CD4-positive, alpha-beta T cell treated with Interleukin-10 for 1 hour (primary cell): ENCODE measurements around the gene ERC1.
"Not testable (repeated sequence)": the region's sequence is repeated elsewhere in the genome, so short reads cannot be mapped to it uniquely, and the experiment has no call there.

Experiments
- DNase-seq: peaks from one replicate; pipeline ENCODE4 v3.0.0-alpha.2; 2020

ERC1 gene

DNA sequence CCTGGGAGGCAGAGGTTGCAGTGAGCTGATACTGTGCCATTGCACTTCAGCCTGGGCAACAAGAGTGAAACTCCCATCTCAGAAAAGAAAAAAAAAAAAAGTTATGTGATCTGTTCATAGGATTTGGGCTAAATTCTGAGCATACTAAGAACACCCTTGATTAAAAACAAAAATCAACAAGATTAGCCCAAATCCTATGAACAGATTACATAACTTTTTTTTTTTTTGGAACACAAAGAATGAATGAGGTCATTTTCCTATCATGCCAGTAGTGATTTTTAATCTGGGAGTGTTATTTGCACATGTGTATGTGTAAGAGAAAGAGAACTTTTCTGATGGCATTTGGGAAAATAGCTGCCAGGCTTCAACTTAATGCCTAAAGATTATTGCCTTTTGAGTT, 208.7 kb downstream of the ERC1 start:
- no peak for DNase-seq

DNA sequence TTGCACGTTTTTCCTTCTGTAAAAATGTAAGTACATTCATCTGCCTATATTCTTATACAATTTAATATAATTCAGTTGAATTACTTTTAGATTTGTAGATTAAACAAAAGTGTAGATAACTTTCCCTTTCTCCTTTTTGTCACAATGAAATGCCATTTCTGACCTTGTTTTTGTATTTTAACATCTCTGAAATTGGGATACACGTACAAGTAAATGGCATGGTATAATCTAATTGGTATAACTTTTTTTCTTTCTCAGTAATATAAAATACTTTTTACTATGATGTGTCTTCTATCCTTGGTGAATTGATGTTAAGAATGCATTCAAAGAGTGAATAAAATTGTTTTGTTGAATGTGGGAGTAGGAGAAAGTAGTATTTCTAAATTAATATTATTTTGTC, 210.0 kb downstream of the ERC1 start:
- no peak for DNase-seq

DNA sequence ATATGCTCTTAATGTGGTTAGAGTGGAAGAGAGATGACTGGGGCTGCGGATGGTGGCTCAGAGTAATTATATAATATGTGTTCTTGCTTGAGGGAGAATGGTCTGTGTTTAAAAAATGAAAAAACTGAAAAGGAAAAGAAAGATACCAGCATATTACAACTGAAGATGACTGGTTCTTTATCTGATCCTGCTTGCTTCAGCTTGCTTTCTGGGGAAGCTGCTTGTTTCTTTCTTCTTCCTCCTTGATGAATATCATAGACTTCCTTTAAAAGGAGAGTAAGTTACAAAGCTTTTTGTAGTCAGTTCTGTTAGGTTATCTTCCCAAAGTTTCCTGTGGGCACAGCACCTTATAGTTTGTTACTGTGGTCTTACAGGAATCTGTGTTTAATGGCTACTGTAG, 210.9 kb downstream of the ERC1 start:
- no peak for DNase-seq

DNA sequence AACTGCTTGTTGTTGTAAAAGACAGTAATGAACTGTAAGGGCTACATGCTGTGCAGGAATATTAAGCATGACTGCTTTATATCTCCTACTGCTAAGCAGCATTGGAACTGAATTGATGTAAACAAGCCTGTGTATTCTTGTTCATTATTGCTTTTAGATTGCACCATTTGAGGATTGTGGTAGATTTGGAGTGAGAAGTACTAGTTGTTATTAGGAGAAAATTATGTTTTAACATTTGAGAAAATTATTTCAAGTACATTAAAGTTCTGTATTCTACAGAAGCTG, 212.7 kb downstream of the ERC1 start:
- no peak for DNase-seq

DNA sequence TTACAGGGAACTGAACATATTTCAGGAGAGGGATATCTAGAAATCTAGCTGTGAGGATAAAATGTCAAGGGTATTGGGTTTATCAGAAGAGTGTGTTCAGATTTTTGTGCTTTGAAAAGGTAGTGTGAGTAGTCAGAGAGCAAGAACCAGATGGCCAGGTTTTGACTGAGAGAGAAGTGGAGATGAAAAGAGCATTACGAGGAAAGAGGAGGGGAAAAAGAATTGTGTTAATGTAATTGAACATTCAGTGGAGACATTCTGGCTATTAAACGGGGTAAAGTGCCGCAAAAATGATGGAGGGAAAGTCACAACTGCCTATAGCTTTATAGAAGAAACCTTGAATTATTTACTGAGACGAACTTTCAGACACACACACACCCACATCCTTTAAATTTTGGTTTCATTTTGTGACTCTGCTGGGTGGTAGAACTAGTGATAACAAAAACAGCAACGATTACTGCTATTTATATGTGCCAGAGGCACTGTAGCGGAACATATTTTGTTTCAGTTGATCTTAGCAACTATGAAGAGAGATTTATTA, 213.6 kb downstream of the ERC1 start:
- DNase-seq: peak; percentile 47

DNA sequence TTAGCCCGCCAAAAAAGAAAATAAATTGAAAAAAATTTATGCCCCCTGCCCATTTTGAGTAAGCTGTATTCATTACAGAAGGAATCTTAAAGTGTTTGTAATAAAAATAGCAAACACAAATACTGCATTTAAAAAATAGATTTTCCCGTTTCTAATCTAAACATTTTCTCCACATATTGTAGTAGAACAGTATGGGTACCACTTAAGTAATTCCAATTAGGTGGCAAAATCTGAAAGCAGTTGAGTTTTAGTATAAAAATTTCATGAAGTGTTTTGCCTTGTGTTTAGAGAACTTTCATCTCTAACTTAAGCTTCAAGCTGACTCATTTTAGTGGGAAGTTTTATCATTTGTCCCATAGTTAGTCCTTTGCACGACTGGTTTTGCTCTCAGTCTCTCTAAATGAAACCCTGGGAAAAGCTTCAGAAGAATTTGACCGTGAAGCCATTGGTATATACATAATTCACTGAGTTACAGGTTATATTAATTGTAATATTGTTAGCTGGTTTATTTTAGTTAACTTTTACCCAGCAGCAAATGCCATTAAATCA, 214.6 kb downstream of the ERC1 start:
- DNase-seq: no peak

DNA sequence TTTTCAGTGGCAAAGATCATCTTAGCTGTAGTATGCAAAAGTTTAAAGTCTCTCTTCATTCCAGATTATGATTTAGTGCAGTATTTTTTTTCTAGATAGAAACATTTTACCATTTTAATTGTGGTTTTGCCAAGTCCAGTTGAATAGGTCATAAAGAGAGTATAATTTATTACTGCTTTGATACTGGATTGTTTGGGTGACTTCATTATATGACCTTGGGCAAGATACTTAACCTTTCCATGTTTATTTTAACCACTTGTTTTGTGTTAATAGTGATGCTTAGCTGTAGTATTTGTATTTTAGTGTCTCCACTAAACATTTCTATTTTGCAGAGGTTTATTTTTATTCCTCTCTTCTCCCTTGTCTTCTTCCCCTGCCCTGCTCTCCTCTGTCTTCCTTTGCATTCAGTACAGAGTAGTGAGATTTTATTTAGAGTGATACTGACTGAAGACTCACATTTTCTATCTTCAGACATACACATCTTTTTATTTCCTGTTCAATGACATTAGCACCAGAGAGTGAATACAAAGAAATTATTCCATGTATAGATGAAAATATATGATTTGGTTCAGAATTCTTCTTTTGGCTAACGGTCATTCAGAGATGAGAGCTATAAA, 215.2 kb downstream of the ERC1 start:
- no peak for DNase-seq

DNA sequence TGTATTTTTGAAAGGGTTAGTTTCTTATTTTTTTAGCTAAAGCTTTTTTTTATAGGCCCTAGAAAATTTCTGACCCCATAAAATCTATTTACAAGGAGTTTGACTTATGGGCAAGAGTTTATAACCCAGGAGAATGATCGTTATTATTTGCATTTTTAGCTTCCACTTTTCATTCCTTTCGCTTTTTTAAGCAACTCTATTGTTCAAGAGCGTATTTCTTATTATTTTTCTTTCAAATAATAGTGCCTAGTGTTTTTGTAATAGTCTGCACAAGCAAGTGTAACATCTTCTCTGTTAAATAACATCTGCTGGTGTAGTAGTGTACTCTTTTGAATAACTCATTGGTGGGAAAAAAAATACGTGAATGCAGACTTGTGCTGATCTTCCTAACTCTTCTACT, 216.3 kb downstream of the ERC1 start:
- no peak for DNase-seq

DNA sequence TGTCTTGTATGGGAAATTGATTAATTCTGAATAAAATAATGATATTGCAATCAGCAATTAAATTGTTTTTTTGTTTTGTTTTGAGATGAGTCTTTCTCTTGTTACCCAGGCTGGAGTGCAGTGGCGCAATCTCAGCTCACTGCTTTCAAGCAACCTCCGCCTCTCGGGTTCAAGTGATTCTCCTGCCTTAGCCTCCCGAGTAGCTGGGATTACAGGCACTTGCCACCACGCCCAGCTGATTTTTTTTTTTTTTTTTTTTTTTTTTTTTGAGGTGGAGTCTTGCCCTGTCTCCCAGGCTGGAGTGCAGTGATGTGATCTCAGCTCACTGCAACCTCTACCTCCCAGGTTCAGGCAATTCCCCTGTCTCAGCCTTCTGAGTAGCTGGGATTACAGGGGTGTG, 217.7 kb downstream of the ERC1 start:
- not testable (repeated sequence) for DNase-seq

DNA sequence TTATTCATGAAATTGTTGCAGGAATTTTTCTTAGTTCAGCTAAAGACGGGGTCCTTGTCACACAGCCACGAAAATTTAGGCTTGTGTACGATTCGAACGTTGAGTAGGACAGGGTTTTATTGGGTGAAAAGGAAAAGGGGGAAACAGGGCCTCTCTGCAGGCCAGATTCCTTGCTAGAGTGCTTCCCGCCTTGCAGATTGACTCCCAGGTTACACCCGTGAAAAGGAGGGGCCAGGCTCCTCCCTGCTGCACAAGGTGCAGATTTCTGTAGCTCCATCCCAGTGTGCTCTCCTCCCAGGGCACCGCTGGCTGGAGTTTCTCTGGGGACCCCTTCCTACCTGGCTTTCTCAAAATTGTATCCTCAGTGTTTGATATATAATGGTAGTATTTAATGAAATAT, 221.5 kb downstream of the ERC1 start:
- no peak for DNase-seq

DNA sequence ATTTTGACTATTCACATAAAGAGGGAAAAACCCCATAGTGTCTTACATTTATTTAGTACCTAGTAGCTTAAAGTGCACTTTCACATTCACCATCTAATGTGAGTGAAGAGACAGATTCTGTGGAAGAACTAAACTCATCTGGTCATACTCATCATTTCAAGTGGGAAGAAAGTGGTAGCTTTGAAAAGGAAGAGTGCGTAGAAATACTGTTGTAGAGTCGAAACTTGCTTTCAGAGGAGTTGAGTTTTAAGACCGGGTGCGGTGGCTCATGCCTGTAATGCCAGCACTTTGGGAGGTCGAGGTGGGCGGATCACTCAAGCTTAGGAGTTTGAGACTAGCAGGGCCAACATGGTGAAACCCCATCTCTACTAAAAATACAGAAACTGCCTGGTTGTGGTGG, 222.2 kb downstream of the ERC1 start:
- no peak for DNase-seq

DNA sequence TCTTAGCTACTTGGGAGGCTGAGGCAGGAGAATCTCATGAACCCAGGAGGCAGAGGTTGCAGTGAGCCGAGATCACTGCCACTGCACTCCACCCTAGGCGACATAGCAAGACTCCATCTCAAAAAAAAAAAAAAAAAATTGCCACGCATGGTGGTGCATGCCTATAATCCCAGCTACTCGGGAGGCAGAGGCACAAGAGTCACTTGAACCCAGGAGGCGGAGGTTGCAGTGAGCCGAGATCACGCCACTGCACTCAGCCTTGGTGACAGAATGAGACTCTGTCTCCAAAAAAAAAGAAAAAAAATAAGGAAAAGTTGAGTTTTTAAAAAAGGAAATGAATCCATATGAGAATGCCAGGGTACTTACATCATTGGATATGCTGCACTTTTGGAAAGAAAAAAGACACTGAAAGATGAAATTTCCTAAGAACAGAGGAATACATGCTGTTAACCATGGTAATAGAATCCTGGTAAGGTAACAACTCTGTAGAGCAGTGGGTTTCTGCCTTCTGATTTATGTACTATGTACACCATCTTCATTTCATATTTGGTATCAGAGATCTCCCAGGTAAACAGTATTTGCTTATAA, 222.7 kb downstream of the ERC1 start:
- DNase-seq: no peak

DNA sequence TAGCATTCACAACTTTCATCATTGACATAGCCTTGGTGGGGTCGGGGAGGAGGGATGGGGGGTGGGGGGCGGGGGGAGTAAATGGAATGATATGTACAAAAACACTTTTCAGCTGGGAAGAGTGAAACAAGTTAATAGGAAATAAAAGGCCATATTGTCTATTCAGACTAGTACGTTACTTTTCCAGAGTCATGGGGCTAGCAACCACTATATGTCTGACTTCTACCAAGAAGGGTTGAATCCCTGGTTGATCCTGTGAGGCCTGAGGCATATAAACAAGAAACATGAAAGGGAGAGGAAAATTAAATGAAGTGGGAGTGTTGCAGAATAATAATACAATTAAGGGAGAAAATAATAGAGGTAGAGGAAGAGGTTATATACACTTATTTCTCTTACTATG, 225.5 kb downstream of the ERC1 start:
- no peak for DNase-seq

DNA sequence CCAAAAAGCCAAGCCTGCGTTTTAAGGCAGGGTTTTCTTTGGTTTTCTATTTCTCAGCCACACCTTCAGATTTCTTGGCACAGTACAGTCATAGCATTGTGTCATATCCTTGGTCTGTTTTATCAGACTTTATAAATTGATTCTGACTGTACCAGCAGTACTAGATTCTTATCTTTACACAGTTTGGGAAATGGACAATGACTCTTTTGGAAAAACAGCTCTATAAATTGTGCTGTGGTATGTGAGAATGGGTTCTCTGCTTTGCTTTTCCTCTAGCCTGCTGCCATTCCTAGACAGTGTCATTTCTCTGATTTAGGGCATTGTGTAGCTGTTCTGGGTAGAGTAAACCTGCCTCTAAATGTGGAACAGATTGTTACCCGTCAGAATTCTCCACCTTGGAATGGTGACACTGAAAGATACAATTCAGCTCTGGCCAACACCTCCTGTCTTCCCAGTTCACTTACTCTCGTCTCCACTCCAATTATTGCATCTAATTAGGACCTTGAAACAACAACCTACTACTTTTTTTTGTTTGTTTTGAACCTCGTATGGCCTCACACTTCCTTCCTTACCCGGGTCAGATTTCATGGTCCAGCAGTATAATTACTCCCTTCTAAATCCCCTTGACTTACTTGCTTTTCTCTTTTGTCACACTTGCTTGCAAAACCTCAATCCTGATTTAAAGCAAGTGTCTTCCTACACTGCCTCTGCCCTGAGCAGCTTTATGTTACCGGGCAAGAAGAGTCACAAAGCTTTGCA, 226.3 kb downstream of the ERC1 start:
- no peak for DNase-seq

DNA sequence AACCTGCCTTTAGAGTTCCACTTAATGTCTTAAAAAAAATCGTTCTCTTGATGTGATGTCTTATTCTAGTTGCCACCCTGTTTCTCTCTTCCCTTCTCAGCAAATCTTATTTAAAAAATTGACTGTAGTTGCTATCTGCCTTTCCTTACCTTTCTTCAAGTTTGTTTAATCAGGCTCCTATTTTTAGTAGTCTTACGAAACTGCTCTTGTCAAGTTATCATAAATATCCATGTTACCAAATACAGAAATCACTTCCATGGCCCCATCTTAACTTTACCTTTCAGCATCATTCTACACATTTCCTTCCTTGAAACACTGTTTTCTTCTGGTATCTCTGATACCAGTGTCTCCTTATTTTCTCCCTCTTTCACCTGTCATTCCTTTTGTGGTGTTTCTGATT, 227.3 kb downstream of the ERC1 start:
- no peak for DNase-seq

DNA sequence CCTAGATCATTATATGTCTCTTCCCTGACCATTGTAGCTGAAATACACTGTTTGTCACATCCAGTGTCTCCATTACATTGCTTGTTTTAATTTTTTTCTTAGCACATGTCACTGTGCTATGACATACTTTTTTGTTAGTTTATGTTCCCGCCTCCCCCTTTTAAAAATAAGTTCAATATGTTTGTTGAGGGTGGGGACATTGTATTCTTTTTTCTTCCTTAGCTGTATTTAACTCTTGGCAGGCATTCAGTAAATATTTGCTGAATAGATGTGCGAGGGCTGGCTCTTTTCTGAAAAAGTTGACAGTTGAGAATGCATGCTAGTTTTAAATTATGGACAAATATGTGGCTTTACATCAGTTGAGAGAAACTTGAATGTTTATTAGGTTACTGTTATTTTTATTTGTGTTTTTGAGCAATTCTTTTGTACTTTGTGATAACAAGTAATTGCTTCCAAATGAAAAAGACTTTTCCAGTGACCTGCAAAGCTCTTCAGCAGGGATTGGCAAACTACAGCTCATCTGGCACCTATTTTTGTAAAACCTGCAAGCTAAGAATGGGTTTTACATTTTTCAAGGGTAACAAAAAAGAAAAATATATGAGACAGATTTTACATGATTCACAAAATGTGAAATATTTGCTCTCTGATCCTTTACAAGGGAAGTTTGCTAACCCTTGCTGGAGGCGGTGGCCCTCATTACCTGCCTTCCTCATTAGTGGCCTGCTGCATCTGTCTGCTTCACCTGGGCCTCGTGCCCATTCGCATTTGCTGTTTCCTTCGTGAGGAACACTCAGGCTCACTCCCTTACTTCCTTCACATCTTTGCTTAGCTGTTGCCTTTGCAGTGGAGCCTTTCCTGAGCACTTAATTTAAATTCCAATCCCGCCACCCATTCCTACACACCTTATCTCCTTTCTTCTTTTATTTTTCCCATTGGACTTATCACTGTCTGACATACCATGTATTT, 229.4 kb downstream of the ERC1 start:
- DNase-seq: no peak

DNA sequence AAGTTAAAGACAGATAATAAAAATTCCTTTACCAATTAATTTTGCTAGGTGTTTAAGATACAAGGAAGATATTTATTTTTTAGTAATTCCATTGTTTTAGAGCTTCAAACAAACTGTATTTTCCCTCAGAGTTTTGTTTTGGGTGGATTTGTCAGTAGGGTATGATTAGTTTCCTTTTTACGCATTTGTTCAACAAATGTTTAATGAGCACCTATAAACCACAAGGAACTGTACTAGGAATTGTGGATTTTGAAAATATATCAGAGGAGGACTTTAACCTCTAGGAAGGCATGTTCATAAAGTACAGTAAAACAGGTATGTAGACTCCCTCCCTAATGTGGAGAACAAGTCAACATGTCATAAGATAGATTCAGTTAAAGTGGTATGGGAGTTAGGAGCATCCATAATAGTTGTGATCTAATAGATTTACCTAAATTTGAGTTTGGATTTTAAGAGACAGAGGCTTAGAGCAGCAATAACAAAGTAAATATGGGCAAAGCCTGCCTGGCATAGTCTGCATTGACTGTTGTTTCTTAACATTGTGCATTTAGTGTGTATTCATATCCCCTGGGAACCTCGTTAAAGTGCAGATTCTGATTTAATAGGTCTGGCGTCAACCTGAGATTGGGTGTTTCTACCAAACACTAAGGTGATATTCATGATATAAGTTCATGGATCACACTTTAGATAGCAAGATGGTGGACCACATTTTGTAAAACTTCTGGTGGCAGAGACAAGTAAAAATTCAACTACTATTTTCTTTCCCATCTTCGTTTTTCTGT, 232.0 kb downstream of the ERC1 start:
- DNase-seq: no peak

DNA sequence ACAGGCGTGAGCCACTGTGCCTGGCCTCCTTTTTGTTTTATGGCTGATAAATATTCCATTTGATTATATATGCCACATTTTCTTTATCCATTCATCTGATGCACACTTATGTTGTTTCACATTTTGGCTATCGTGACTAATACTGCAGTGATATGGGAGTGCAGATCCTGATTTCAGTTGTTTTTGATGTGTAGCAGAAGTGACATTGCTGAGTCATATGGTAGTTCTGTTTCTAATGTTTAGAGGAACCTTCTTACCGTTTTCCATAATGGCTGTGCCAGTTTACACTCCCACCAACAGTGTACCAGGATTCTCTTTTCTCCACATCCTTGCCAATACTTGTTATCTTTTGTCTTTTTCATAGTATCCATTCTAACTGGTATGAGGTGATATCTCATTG, 235.9 kb downstream of the ERC1 start:
- no peak for DNase-seq

DNA sequence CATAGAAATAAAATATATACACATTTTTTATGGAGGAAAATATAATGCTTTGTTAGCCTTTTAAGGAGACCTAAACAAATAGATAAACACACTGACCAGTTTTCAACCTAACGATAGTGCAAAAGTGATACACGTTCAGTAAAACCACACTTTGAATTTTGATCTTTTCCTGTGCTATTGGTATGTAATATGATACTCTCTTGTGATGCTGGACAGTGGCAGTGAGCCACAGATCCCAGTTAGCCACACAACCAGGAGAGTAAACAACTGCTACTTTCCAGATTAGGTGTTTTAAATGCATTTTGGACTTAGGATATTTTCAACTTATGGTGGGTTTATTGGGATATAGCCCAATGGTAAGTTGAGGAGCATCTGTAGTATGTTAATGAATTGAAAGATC, 243.1 kb downstream of the ERC1 start:
- no peak for DNase-seq

DNA sequence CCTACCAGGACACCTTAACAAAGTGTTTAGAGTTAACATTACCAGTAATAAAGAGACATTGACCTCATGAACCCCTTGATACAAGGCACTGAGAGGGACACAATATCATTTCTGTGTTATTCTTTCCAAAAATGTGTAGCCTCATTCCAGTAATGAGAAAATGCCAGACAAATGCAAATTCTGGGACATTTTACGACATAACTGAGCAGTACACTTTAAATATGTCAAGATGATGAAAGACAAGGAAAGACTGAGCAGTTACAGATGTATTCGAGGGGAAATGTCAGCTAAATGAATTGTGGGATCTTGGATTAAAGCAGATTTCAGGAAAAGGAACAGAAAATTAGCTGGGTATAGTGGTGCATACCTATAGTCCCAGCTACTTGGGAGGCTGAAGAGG, 255.6 kb downstream of the ERC1 start:
- no peak for DNase-seq

DNA sequence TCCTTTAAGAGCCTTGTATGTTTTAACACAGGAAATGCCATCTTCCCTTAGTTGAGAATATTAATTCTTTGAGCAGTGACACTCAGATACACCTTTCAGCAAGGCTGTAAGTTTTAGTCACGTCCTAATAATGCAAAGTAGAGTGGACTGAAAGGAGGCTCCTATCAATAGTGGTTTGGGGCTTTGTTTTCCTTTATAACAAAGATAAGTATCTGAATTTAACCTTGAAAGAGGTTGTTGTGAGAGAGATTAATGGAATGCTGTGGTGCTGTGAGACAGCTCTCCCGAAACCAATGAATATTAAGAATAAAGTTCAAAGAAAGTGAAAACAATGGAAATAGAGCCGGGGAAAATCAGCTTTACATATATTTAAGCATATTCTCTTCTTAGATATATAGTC, 259.6 kb downstream of the ERC1 start:
- DNase-seq: no peak

DNA sequence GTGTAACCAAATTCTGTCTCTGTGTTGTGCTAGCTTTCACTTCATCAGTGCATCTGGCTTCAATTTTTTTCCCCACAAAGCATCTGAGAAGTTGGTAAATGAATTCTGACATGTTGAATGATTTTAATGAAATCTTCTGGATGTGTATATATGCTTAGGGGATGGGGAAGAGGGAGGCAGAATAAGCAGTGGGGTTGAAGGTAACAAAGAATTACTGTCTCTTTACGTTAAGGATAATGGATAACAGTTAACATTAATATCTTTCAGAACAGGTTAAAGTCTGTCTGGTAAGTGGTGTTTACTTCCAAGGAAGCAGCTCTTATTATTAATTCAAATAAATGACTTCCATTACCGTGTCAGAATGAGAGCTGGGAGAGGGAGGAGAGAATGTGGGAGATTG, 261.7 kb downstream of the ERC1 start:
- no peak for DNase-seq
